ENCODE results near the gene P2RY10. TPM values are rescaled to one million over a fixed set of nuclear protein-coding genes. Genes with fewer than 3 reads are reported as not detected.

Gene P2RY10
- total RNA-seq, 2 donors from 2014 or later = 0.33 TPM; not detected in 1

DNA sequence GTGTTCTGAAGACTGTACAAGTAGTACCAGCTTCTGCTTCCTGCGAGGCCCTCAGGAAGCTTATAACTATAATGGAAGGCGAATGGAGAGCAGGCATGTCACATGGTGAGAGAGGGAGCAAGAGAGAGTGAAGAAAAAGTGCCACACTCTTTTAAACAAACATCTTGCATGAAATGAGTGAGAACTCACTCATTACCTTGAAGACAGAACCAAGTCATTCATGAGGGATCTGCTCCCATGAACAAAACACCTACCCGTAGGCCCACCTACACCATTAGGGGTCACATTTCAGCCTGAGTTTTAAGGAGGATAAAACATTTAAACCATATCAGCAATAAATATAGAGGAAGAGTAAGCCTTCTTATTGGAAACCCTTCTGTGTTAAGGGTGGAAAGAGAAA is 19.4 kb downstream of the P2RY10 start:
- TF ChIP-seq, protein P1, sequence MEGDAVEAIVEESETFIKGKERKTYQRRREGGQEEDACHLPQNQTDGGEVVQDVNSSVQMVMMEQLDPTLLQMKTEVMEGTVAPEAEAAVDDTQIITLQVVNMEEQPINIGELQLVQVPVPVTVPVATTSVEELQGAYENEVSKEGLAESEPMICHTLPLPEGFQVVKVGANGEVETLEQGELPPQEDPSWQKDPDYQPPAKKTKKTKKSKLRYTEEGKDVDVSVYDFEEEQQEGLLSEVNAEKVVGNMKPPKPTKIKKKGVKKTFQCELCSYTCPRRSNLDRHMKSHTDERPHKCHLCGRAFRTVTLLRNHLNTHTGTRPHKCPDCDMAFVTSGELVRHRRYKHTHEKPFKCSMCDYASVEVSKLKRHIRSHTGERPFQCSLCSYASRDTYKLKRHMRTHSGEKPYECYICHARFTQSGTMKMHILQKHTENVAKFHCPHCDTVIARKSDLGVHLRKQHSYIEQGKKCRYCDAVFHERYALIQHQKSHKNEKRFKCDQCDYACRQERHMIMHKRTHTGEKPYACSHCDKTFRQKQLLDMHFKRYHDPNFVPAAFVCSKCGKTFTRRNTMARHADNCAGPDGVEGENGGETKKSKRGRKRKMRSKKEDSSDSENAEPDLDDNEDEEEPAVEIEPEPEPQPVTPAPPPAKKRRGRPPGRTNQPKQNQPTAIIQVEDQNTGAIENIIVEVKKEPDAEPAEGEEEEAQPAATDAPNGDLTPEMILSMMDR (conservative IDR thresholded peaks at IDR 0.05) = no peak
- DNase-seq = no peak
- Histone ChIP-seq H3K9me3 (ENCODE audit: control insufficient read depth, low read length) (no peaks in the 10 kb centered on the region), H3K4me1 (ENCODE audit: control insufficient read depth, insufficient read depth, low read length) (no peaks in the 10 kb centered on the region), H3K36me3 (ENCODE audit: control insufficient read depth, insufficient read depth, low read length) (no peaks in the 10 kb centered on the region), H3K9ac (ENCODE audit: extremely low read depth, low read length, poor library complexity, severe bottlenecking) (no peak overlapping the region), H3K4me3 (ENCODE audit: low read length) (no peak overlapping the region), H3K27me3 (ENCODE audit: control insufficient read depth, insufficient read depth, low read length, poor library complexity, severe bottlenecking) (no peaks in the 10 kb centered on the region), H3K27ac (ENCODE audit: low read depth, low read length) (no peak overlapping the region)
- WGBS, 2 experiments (ENCODE audit: insufficient coverage in 1 of 2, insufficient read length in 1 of 2) = 100% methylated on average over 2 of the region's 3 CpGs; no CpG with 5 or more reads in 1 of the 2 experiments
- Mint-ChIP-seq H3K4me3 (no peak overlapping the region), H3K9me3 (peaks cover 59% of the 10 kb centered on the region), H3K27me3 (ENCODE audit: insufficient read depth) (no peaks in the 10 kb centered on the region), H3K27ac (no peak overlapping the region), H3K4me1 (no peaks in the 10 kb centered on the region), H3K36me3 (ENCODE audit: low read depth) (no peaks in the 10 kb centered on the region)

DNA sequence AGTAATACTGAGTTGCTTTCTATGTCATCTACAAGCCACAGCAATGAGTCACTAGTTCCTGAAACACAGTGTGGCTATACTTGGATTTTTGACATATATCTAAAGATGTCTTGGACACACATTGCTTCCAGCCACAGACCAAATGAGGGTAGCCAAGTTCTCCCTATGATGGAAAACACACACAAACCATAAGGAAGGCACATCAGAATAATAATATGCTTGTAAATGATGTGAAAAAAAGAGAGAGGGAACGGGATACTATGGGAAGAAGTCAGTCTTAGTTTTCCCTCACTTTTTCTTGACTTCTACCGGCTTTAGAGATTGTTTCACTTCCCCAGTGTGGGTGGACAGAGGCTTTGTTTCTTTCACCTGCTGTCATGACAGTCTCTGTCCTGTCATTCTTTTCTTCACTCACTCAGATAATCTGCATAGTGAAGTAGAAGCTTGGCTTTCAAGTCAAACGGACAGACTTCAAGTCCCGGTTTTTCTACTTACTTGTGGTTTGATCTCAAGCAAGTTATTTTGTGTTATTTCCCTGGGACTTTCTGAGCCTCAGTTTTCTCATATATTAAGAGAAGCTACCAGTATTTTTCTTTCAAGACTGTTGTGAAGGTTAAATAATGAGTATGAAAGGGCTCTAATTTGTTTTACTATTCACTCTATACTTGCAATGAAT is 34.7 kb downstream of the P2RY10 start:
- TF ChIP-seq, protein P1 (conservative IDR thresholded peaks at IDR 0.05) = no peak
- Mint-ChIP-seq H3K9me3 (peaks cover 49% of the 10 kb centered on the region), H3K4me3 (no peak overlapping the region), H3K27me3 (ENCODE audit: insufficient read depth) (no peaks in the 10 kb centered on the region), H3K27ac (no peak overlapping the region), H3K36me3 (ENCODE audit: low read depth) (no peaks in the 10 kb centered on the region), H3K4me1 (no peaks in the 10 kb centered on the region)
- Histone ChIP-seq H3K36me3 (ENCODE audit: control insufficient read depth, insufficient read depth, low read length) (no peaks in the 10 kb centered on the region), H3K27me3 (ENCODE audit: control insufficient read depth, insufficient read depth, low read length, poor library complexity, severe bottlenecking) (no peaks in the 10 kb centered on the region), H3K9me3 (ENCODE audit: control insufficient read depth, low read length) (no peaks in the 10 kb centered on the region), H3K27ac (ENCODE audit: low read depth, low read length) (no peak overlapping the region), H3K4me3 (ENCODE audit: low read length) (no peak overlapping the region), H3K9ac (ENCODE audit: extremely low read depth, low read length, poor library complexity, severe bottlenecking) (no peak overlapping the region), H3K4me1 (ENCODE audit: control insufficient read depth, insufficient read depth, low read length) (no peaks in the 10 kb centered on the region)
- DNase-seq = no peak
- 76% methylated on average over 4 of the region's 4 CpGs; no CpG with 5 or more reads in 1 of the 2 experiments for WGBS, 2 experiments (ENCODE audit: insufficient coverage in 1 of 2, insufficient read length in 1 of 2)

- H3K4me1 ChIP-seq (ENCODE audit: control insufficient read depth, insufficient read depth, low read length) = no peaks in the 10 kb centered on the region
- TF ChIP-seq, protein P1 (conservative IDR thresholded peaks at IDR 0.05) = no peak
- H3K9me3 ChIP-seq (ENCODE audit: control insufficient read depth, low read length) = no peaks in the 10 kb centered on the region
- Mint-ChIP-seq H3K4me3 (no peak overlapping the region), H3K36me3 (ENCODE audit: low read depth) (no peaks in the 10 kb centered on the region), H3K27me3 (ENCODE audit: insufficient read depth) (no peaks in the 10 kb centered on the region), H3K4me1 (no peaks in the 10 kb centered on the region), H3K27ac (no peak overlapping the region), H3K9me3 (peaks cover 70% of the 10 kb centered on the region)
- DNase-seq = no peak
- H3K4me3 ChIP-seq (ENCODE audit: low read length) = no peak overlapping the region
- no peak overlapping the region for H3K27ac ChIP-seq (ENCODE audit: low read depth, low read length)
- no peaks in the 10 kb centered on the region for H3K36me3 ChIP-seq (ENCODE audit: control insufficient read depth, insufficient read depth, low read length)
- H3K27me3 ChIP-seq (ENCODE audit: control insufficient read depth, insufficient read depth, low read length, poor library complexity, severe bottlenecking) = no peaks in the 10 kb centered on the region
- H3K9ac ChIP-seq (ENCODE audit: extremely low read depth, low read length, poor library complexity, severe bottlenecking) = no peak overlapping the region
- WGBS, 2 experiments (ENCODE audit: insufficient coverage in 1 of 2, insufficient read length in 1 of 2) = 93 to 100% methylated on average over 1 of the region's 1 CpG
Observed at GRCh38 chrX:78989349-78989748, 44.2 kb downstream of the P2RY10 start.
